Stimulated activated CD4-positive, alpha-beta T cell treated with anti-CD3 and anti-CD28 coated beads, Interleukin-4, amount 100 ng/mL, for 48 hours (primary cell): Measurements from ENCODE around the gene ZNF799.
"Not testable (repeated sequence)": the region's sequence is repeated elsewhere in the genome, so short reads cannot be mapped to it uniquely, and the experiment has no call there.

Experiments used
- DNase-seq, 2 donors: peaks; one replicate each; pipeline ENCODE4 v3.0.0-alpha.2; 2020; ENCODE audit warnings: low read depth in 2 of 2

The ZNF799 gene

DNA sequence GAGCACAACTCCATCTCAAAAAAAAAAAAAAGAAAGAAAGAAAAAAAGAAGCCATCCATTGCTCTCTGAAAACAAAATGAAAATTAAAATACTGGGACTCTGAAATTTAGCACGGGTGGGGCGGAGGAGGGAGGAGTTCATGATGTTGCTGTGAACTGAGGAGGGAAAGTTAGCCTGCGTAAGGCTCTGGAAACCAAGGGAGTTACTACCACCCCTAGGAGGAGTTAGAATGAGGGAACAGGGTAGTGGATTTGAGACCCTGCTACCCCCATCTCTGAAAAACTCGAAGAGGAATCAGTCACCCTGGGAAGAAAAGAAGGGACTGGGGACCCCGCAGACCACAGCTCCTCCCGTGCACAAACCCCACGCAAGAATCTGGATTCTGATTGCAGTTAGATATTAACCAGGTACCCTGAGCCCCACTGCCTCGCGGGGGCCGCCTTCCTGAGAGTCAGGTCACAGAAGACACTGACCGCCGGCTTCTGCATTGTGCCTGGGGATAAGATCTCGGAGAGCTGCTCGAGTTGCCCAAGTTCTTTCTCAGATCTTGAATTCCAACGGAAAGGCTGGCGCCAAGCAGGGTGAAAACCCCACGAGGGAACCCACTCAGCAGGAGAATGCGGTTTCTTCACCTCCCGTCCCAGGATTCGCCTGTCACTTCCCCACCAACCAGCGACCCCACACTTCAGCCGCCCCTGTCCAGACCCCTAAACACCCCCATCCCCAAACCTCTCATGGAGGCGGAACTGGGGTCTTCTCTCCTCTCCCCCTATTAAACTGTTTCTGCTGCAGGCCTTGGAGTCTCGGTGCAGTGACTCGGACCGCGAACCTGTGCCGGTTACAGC is 36.5 kb downstream of the ZNF799 start:
- DNase-seq = peak in 1 of 2 donors; percentile 1

DNA sequence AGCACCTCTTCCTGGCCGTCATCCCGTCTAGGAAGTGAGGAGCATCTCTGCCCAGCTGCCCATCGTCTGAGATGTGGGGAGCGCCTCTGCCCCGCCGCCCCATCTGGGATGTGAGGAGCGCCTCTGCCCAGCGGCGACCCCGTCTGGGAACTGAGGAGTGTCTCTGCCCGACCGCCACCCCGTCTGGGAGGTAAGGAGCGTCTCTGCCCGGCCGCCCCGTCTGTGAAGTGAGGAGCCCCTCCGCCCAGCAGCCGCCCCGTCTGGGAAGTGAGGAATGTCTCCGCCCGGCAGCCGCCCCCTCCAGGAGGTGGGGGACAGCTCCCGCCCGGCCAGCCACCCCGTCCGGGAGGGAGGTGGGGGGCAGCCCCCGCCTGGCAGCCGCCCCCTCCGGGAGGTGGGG is 38.8 kb downstream of the ZNF799 start:
- not testable (repeated sequence) for DNase-seq

DNA sequence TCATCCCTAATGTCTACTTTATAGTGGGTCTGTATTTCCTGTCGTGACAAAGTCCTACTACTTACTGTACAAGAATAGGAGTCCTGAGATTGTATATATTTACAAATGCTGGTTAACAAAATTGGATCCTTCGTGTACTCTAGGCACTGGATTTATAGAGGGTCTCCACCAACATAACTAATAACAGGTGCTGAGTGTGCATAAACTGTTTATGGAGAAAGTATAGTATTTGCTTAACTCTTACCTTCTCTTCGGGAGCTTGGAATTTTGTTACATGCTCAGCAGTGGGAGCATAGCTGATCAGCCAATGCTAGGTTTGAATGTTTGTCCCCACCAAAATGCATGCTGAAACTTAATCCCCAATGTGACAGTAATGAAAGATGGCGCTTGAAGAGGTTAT is 47.7 kb downstream of the ZNF799 start:
- DNase-seq = no peak

DNA sequence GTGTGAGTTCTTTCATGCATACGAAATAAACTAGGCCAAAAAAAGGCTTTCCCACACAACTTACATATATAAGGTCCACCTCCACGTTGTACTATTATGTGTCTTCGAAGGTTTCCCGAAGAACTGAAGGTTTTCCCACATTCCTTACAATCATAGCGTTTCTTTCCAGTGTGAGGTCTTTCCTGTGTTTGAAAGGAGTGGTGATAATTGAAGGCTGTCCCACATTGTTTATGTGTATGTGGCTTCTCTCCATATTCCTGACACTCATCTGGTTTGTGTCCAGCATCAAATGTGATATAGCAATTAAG is 50.2 kb downstream of the ZNF799 start:
- DNase-seq = no peak

DNA sequence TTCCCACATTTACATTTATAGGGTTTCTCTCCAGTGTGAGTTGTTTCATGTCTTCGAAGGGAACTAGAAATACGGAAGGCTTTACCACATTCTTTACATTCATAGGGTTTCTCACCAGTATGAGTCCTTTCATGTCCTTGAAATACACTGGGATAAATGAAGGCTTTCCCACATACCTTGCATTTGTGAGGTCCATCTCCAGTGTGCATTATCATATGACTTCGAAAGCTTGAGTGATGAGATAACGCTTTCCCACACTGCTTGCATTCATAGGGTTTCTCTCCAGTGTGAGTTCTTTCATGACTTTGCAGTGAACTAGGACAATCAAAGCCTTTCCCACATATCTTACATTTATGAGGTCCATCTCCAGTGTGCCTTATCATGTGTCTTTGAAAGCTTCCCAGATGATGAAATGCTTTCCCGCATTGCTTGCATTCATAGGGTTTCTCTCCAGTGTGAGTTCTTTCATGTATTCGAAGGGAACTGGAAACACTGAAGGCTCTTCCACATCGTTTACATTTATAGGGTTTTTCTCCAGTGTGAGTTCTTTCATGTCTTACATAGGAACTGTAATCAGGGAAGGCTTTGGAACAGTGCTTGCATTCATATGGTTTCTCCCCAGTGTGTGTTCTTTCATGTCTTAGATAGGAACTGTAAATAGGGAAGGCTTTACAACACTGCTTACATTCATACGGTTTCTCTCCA is 50.7 kb downstream of the ZNF799 start:
- DNase-seq = no peak

DNA sequence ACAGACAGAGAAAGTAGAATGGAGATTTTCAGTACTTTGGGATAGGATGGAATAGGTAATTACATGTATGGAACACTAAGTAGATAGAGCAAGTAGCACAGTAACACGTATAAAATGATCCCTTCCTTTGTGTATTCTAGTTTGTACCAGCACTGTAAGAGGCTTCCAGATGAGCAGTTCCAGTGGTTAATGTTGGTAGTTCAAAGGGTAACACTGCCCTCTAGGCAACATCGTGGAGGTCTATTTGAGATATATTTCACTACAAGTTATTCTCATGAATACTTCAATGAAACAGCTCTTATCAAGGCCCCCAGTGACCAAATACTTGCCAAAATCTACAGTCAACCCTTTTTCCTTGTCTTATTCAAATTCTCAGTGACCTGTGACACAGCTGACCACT is 54.2 kb downstream of the ZNF799 start:
- DNase-seq = no peak

DNA sequence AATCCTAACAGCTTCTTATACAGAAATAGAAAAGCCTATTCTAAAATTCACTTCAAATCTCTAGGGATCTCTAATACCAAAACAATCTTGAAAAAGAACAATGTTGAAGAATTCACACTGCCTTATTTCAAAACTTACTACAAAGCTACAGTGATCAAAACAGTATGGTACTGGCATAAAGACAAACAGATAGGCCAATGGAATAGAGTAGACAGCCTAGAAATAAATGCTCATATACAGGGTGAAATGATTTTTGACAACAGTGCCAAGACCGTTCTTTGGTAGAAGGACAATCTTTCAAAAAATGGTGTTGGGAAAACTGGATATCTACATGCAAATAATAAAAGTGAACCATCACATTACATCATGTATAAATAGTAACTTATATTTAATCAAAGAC is 55.9 kb downstream of the ZNF799 start:
- no peak for DNase-seq
